Kidney epithelial cell (primary cell): Measurements from ENCODE around the gene COLEC12. TPM values are rescaled to one million over a fixed set of nuclear protein-coding genes. Genes with fewer than 3 reads are reported as not detected.

Source experiments
- DNase-seq: peaks from one replicate; pipeline ENCODE4 v3.0.0-alpha.2; 2010; ENCODE audit warnings: low read depth
- H3K27me3 ChIP-seq: 2 replicates; pipeline ENCODE4 v1.6.0; 2011; ENCODE audit warnings: low read length; ENCODE audit not compliant: control insufficient read depth, insufficient read depth
- H3K36me3 ChIP-seq: 2 replicates; pipeline ENCODE4 v1.5.1; 2011; ENCODE audit warnings: low read length; ENCODE audit not compliant: control insufficient read depth, insufficient read depth
- H3K4me3 ChIP-seq: 2 replicates; pipeline ENCODE4 v1.5.1; 2011; ENCODE audit warnings: low read depth, mild to moderate bottlenecking, control low read depth, low read length
- CTCF ChIP-seq: IDR thresholded peaks from 2 replicates; pipeline ENCODE4 v1.5.1; 2011; ENCODE audit warnings: mild to moderate bottlenecking, moderate library complexity, low read length, control low read depth, inconsistent platforms; ENCODE audit not compliant: insufficient read depth, poor library complexity, severe bottlenecking
- total RNA-seq: library from RNA; depleted of rRNA; stranded (reverse); fragments of >200 nt; gene quantifications from 2 replicates; pipeline ENCODE4 v1.2.3, GENCODE V29; 2015

COLEC12 gene
- total RNA-seq, 1 donor from 2014 or later: 1.2 TPM

- Histone ChIP-seq H3K4me3 (no peak overlapping the region), H3K36me3 (no peaks in the 10 kb centered on the region), H3K27me3 (no peaks in the 10 kb centered on the region)
- no peak for DNase-seq
- TF ChIP-seq CTCF: no peak
Measured at GRCh38 chr18:275486-275885, 225.0 kb downstream of the COLEC12 start.

- Histone ChIP-seq H3K36me3 (no peaks in the 10 kb centered on the region), H3K27me3 (no peaks in the 10 kb centered on the region), H3K4me3 (no peak overlapping the region)
- no peak for TF ChIP-seq CTCF
- DNase-seq: no peak
Measured at GRCh38 chr18:274313-274712, 226.2 kb downstream of the COLEC12 start.

- Histone ChIP-seq H3K27me3 (no peaks in the 10 kb centered on the region), H3K36me3 (no peaks in the 10 kb centered on the region), H3K4me3 (no peak overlapping the region)
- no peak for DNase-seq
- no peak for TF ChIP-seq CTCF
Measured at GRCh38 chr18:273525-273924, 227.0 kb downstream of the COLEC12 start.

GRCh38 chr18:272650-273049 is 227.9 kb downstream of the COLEC12 start:
- DNase-seq: no peak
- no peak for TF ChIP-seq CTCF
- H3K36me3 ChIP-seq: no peaks in the 10 kb centered on the region

GRCh38 chr18:269480-270095 is 230.9 kb downstream of the COLEC12 start:
- Histone ChIP-seq H3K36me3 (no peaks in the 10 kb centered on the region), H3K4me3 (no peak overlapping the region), H3K27me3 (no peaks in the 10 kb centered on the region)
- no peak for TF ChIP-seq CTCF
- DNase-seq: no peak

More at GRCh38 chr18:272650-273049, 227.9 kb downstream of the COLEC12 start:
- Histone ChIP-seq H3K27me3 (no peaks in the 10 kb centered on the region), H3K4me3 (no peak overlapping the region)
